ENCODE results near the gene TAAR6.

- TF ChIP-seq CTCF (IDR thresholded peaks at IDR 0.05; ENCODE audit: insufficient read depth, low read length, poor library complexity, severe bottlenecking) (no peak), EZH2phosphoT487 (conservative IDR thresholded peaks at IDR 0.05; ENCODE audit: low read length) (no peak)
These were observed 49.2 kb upstream of the TAAR6 start for GRCh38 chr6:132520953-132521352.
